ENCODE results near the gene C17orf113. TPM values are rescaled to one million over a fixed set of nuclear protein-coding genes. Genes with fewer than 3 reads are reported as not detected.
A peak's percentile ranks its signal among the peaks of the same experiment; 100 is the strongest.

C17orf113 gene
- total and polyA plus RNA-seq, 2 of the 13 experiments (the other 11 are each of a cell fraction or from before 2014, with no cell fraction given), result 0.87 to 1.1 TPM

DNA sequence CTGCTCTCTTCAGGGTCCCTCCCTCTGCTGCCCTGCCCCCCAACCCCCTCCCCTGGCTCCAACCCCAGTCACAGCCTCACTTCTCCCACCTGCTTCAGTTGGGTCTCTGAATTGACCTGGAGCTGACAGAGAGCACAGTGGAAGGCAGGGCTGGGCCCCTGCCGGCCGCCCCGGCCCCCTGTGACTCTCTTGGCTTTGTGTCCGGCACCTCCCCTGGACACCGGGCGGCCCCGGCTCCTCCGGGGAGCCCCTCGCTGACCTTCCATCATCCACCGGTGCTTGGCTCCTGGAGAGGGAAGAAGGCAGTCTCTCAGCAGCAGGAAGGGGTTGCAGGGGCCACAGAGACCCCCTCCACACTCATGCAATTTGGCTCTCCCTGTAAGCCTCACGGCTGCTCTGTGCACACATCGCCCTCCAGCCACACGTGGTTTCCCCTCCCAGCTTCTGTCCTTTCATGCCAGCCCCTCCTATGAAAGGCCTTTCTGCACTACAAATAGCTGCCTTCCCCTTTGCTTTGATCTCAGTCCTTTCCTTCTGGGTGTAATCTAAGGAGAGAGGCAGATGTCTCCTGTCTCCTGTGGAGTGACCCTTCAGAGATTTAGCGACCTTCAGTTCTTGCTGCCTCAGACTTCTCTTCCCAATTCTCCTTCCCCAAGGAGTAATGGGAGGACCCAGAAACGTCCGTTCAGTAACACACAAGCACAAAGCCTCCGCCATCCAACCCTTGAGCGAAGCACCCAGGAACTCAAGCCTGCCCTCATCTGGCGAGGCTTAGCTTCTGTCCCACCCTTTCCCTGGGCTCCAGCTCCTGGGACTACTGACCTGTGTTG, 22.2 kb downstream of the C17orf113 start (continued):
- no peak for TF ChIP-seq NR2F6 (IDR thresholded peaks at IDR 0.05)
- 0 out of 2 replicates have a peak, but pooled peaks have one; percentile 52 for TF ChIP-seq NR2F6 (CRISPR knock-in tag; IDR thresholded peaks at IDR 0.05)
- TF ChIP-seq TEAD2 (CRISPR knock-in tag; IDR thresholded peaks at IDR 0.05), result no peak
- TF ChIP-seq, protein P1, sequence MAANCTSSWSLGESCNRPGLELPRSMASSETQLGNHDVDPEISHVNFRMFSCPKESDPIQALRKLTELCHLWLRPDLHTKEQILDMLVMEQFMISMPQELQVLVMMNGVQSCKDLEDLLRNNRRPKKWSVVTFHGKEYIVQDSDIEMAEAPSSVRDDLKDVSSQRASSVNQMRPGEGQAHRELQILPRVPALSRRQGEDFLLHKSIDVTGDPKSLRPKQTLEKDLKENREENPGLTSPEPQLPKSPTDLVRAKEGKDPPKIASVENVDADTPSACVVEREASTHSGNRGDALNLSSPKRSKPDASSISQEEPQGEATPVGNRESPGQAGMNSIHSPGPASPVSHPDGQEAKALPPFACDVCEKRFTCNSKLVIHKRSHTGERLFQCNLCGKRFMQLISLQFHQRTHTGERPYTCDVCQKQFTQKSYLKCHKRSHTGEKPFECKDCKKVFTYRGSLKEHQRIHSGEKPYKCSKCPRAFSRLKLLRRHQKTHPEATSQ (CRISPR knock-in tag; IDR thresholded peaks at IDR 0.05; ENCODE audit: borderline replicate concordance), result no peak
- peak; percentile 18; the same call in 1 of the 2 replicates for TF ChIP-seq CBFB (CRISPR knock-in tag; IDR thresholded peaks at IDR 0.05)
- no peak for TF ChIP-seq ZNF468 (CRISPR knock-in tag; IDR thresholded peaks at IDR 0.05)
- no peak for TF ChIP-seq ONECUT2 (CRISPR knock-in tag; IDR thresholded peaks at IDR 0.05)
- no peak for TF ChIP-seq ZNF878 (CRISPR knock-in tag; IDR thresholded peaks at IDR 0.05)
- TF ChIP-seq ZSCAN20 (CRISPR knock-in tag; IDR thresholded peaks at IDR 0.05; ENCODE audit: borderline replicate concordance), result no peak
- TF ChIP-seq, protein P2, sequence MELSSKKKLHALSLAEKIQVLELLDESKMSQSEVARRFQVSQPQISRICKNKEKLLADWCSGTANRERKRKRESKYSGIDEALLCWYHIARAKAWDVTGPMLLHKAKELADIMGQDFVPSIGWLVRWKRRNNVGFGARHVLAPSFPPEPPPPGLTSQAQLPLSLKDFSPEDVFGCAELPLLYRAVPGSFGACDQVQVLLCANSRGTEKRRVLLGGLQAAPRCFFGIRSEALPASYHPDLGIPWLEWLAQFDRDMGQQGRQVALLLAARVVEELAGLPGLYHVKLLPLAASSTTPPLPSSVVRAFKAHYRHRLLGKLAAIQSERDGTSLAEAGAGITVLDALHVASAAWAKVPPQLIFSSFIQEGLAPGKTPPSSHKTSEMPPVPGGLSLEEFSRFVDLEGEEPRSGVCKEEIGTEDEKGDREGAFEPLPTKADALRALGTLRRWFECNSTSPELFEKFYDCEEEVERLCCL (CRISPR knock-in tag; IDR thresholded peaks at IDR 0.05; ENCODE audit: borderline replicate concordance), result no peak
- TF ChIP-seq, protein P3, sequence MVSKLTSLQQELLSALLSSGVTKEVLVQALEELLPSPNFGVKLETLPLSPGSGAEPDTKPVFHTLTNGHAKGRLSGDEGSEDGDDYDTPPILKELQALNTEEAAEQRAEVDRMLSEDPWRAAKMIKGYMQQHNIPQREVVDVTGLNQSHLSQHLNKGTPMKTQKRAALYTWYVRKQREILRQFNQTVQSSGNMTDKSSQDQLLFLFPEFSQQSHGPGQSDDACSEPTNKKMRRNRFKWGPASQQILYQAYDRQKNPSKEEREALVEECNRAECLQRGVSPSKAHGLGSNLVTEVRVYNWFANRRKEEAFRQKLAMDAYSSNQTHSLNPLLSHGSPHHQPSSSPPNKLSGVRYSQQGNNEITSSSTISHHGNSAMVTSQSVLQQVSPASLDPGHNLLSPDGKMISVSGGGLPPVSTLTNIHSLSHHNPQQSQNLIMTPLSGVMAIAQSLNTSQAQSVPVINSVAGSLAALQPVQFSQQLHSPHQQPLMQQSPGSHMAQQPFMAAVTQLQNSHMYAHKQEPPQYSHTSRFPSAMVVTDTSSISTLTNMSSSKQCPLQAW (CRISPR knock-in tag; IDR thresholded peaks at IDR 0.05), result 0 out of 2 replicates have a peak, but pooled peaks have one; percentile 77
- peak; percentile 72; the same call in 1 of the 2 replicates for TF ChIP-seq IRF2 (CRISPR knock-in tag; IDR thresholded peaks at IDR 0.05)
- TF ChIP-seq, protein P4, sequence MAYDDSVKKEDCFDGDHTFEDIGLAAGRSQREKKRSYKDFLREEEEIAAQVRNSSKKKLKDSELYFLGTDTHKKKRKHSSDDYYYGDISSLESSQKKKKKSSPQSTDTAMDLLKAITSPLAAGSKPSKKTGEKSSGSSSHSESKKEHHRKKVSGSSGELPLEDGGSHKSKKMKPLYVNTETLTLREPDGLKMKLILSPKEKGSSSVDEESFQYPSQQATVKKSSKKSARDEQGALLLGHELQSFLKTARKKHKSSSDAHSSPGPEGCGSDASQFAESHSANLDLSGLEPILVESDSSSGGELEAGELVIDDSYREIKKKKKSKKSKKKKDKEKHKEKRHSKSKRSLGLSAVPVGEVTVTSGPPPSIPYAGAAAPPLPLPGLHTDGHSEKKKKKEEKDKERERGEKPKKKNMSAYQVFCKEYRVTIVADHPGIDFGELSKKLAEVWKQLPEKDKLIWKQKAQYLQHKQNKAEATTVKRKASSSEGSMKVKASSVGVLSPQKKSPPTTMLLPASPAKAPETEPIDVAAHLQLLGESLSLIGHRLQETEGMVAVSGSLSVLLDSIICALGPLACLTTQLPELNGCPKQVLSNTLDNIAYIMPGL (CRISPR knock-in tag; IDR thresholded peaks at IDR 0.05; ENCODE audit: borderline replicate concordance in 1 of 2, low read depth in 1 of 2), result peak; percentile 79 to 94
- TF ChIP-seq TBP (CRISPR knock-in tag; IDR thresholded peaks at IDR 0.05), result no peak
- TF ChIP-seq ZSCAN25 (CRISPR knock-in tag; IDR thresholded peaks at IDR 0.05), result no peak
- TF ChIP-seq ZNF766 (CRISPR knock-in tag; IDR thresholded peaks at IDR 0.05; ENCODE audit: borderline replicate concordance), result no peak
- TF ChIP-seq HOXA7 (CRISPR knock-in tag; IDR thresholded peaks at IDR 0.05), result no peak

All from HepG2 (cell line).